Nephron progenitor cell (in vitro differentiated cells): ENCODE results near the gene SHH.

Experiments used
- DNase-seq: peaks from one replicate; pipeline ENCODE4 v3.0.0; 2021
- H3K27ac Mint-ChIP-seq: 2 replicates; pipeline ENCODE4 v1.8.0; 2021; ENCODE audit warnings: mild to moderate bottlenecking, moderate library complexity, mixed read lengths
- H3K27me3 Mint-ChIP-seq: 2 replicates; pipeline ENCODE4 v1.8.0; 2021; ENCODE audit warnings: mild to moderate bottlenecking, low read depth, mixed read lengths; ENCODE audit not compliant: poor library complexity
- H3K36me3 Mint-ChIP-seq: 2 replicates; pipeline ENCODE4 v1.8.0; 2021; ENCODE audit warnings: low read depth, mixed read lengths
- H3K4me1 Mint-ChIP-seq: 2 replicates; pipeline ENCODE4 v1.8.0; 2021; ENCODE audit warnings: mixed read lengths
- H3K4me3 Mint-ChIP-seq: 2 replicates; pipeline ENCODE4 v1.8.0; 2021; ENCODE audit warnings: mild to moderate bottlenecking, moderate library complexity, mixed read lengths
- H3K9me3 Mint-ChIP-seq: 2 replicates; pipeline ENCODE4 v1.8.0; 2021; ENCODE audit warnings: mild to moderate bottlenecking, moderate library complexity, mixed read lengths
- CTCF ChIP-seq: fragments of 200-600 bp; sonication (generic); IDR thresholded peaks from 2 replicates; pipeline ENCODE4 v1.5.0; 2021; ENCODE audit warnings: antibody characterized with exemption

SHH gene

GRCh38 chr7:155791214-155791737, 21.0 kb downstream of the SHH start:
- Mint-ChIP-seq H3K4me1 (peaks cover 6% of the 10 kb centered on the region), H3K9me3 (peaks cover 9% of the 10 kb centered on the region), H3K36me3 (no peaks in the 10 kb centered on the region), H3K27ac (no peak overlapping the region), H3K27me3 (peaks cover 56% of the 10 kb centered on the region), H3K4me3 (no peak overlapping the region)
- no peak for DNase-seq
- TF ChIP-seq CTCF = no peak

GRCh38 chr7:155790666-155791065, 21.6 kb downstream of the SHH start:
- peaks cover 4% of the 10 kb centered on the region for H3K36me3 Mint-ChIP-seq
- TF ChIP-seq CTCF = no peak
- H3K9me3 Mint-ChIP-seq = peaks cover 9% of the 10 kb centered on the region
- H3K4me3 Mint-ChIP-seq = no peak overlapping the region
- peaks cover 6% of the 10 kb centered on the region for H3K4me1 Mint-ChIP-seq
- peak overlapping the region; percentile 41 for H3K27ac Mint-ChIP-seq
- H3K27me3 Mint-ChIP-seq = peaks cover 56% of the 10 kb centered on the region
- no peak for DNase-seq

- Mint-ChIP-seq H3K36me3 (peaks cover 16% of the 10 kb centered on the region), H3K4me1 (peaks cover 6% of the 10 kb centered on the region), H3K27ac (no peak overlapping the region), H3K4me3 (no peak overlapping the region), H3K9me3 (peaks cover 9% of the 10 kb centered on the region), H3K27me3 (peaks cover 49% of the 10 kb centered on the region)
- no peak for DNase-seq
- TF ChIP-seq CTCF = no peak
These were observed 23.1 kb downstream of the SHH start for GRCh38 chr7:155789001-155789725.

- peaks cover 9% of the 10 kb centered on the region for H3K9me3 Mint-ChIP-seq
These were observed 23.7 kb downstream of the SHH start for GRCh38 chr7:155788616-155789000.

GRCh38 chr7:155787171-155787851, 25.0 kb downstream of the SHH start:
- Mint-ChIP-seq H3K27me3 (peaks cover 50% of the 10 kb centered on the region), H3K9me3 (peaks cover 9% of the 10 kb centered on the region), H3K27ac (no peak overlapping the region), H3K4me3 (peak overlapping the region; percentile 76), H3K36me3 (peaks cover 29% of the 10 kb centered on the region), H3K4me1 (peaks cover 6% of the 10 kb centered on the region)
- DNase-seq = peak; percentile 57
- no peak for TF ChIP-seq CTCF

More at GRCh38 chr7:155788616-155789000, 23.7 kb downstream of the SHH start:
- no peak for TF ChIP-seq CTCF
- H3K27me3 Mint-ChIP-seq = peaks cover 46% of the 10 kb centered on the region
- no peak overlapping the region for H3K4me3 Mint-ChIP-seq
- no peak for DNase-seq
- peaks cover 22% of the 10 kb centered on the region for H3K36me3 Mint-ChIP-seq
- no peak overlapping the region for H3K27ac Mint-ChIP-seq
- peaks cover 6% of the 10 kb centered on the region for H3K4me1 Mint-ChIP-seq
